Fibroblast of lung (primary cell): ENCODE measurements around the gene CALN1.

ENCODE experiments used
- CTCF ChIP-seq, 2 donors: IDR thresholded peaks in 1 of 2; conservative IDR thresholded peaks in 1 of 2; 1 replicate in 1 of 2; 2 replicates in 1 of 2; pipeline ENCODE4 v1.5.1; 2011 to 2012; ENCODE audit warnings: low read length in 2 of 2, control low read depth in 1 of 2, inconsistent platforms in 1 of 2, low read depth in 1 of 2, mild to moderate bottlenecking in 1 of 2
- EZH2 ChIP-seq: IDR thresholded peaks from 2 replicates; pipeline ENCODE4 v1.5.1; 2012; ENCODE audit warnings: low read length, control low read depth, mild to moderate bottlenecking; ENCODE audit errors: missing control alignments

DNA sequence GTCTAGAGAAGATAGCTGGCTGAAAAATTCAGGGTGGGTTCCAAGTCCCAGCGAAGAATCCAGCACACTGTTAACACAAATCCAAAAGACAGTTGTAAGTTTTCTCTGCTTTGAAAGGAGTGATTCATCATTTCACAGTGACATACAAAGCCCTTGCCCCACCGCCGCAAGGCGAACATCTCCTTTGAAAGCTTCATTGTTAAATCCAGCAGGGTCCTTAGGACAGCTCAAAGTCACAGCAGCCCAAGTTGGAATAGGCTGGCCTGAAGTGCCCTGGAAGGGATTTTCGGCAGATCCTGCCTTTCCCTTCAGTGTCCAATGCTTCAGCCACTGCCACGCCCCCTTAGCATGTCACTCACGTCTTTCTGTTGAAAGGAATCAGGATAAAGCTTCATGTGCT lies 526.1 kb downstream of the CALN1 start:
- no peak for TF ChIP-seq CTCF (conservative IDR thresholded peaks at IDR 0.05 in 1 of 2, IDR thresholded peaks at IDR 0.05 in 1 of 2; ENCODE audit: low read depth in 1 of 2, low read length in 2 of 2)
- TF ChIP-seq EZH2, result no peak
